Heart right ventricle (tissue), 16 donors: Measurements from ENCODE around the gene AUTS2. TPM values are rescaled to one million over a fixed set of nuclear protein-coding genes. Genes with fewer than 3 reads are reported as not detected.

Source experiments
- ATAC-seq, 8 donors: fragments of 200-7000 bp; cut with Tn5 transposase; one replicate each; pipeline ENCODE4 v1.9.1; 2020; ENCODE audit warnings: mild to moderate bottlenecking in 8 of 8, moderate library complexity in 8 of 8, moderate number of reproducible peaks in 1 of 8
- DNase-seq, 2 donors: peaks; one replicate each; pipeline ENCODE4 v3.0.0-alpha.2; 2020
- H3K27ac ChIP-seq, 10 donors: fragments of 200-600 bp; sonication (generic) in 2 of 10; one replicate each; pipeline versions ENCODE4 v1.5.0 to v1.8.0; 2020 to 2022; ENCODE audit warnings: mild to moderate bottlenecking in 3 of 10
- H3K27me3 ChIP-seq, 7 donors: fragments of 200-600 bp; one replicate each; pipeline ENCODE4 v1.8.0; 2021 to 2022; ENCODE audit warnings: mild to moderate bottlenecking in 2 of 7
- H3K36me3 ChIP-seq, 9 donors: fragments of 200-600 bp; sonication (generic) in 1 of 9; one replicate each; pipeline versions ENCODE4 v1.5.0 to v1.8.0; 2020 to 2022; ENCODE audit warnings: mild to moderate bottlenecking in 2 of 9
- H3K4me1 ChIP-seq, 9 donors: fragments of 200-600 bp; sonication (generic) in 1 of 9; one replicate each; pipeline versions ENCODE4 v1.5.0 to v1.8.0; 2020 to 2022; ENCODE audit warnings: mild to moderate bottlenecking in 4 of 9
- H3K4me3 ChIP-seq, 10 donors: fragments of 200-600 bp; sonication (generic) in 2 of 10; one replicate each; pipeline versions ENCODE4 v1.5.0 to v1.8.0; 2020 to 2022; ENCODE audit warnings: mild to moderate bottlenecking in 7 of 10, moderate library complexity in 2 of 10
- H3K9me3 ChIP-seq, 11 donors: fragments of 200-600 bp in 10 of 11; sonication (generic) in 2 of 11; one replicate each; pipeline versions ENCODE4 v1.5.0 to v1.8.0; 2013 to 2022; ENCODE audit warnings: mild to moderate bottlenecking in 2 of 11, control low read depth in 1 of 11, moderate library complexity in 1 of 11
- CTCF ChIP-seq, 9 donors: fragments of 200-600 bp; sonication (generic) in 2 of 9; IDR thresholded peaks; one replicate each; pipeline versions ENCODE4 v1.5.0 to v1.8.0; 2021 to 2022; ENCODE audit warnings: antibody characterized with exemption in 9 of 9, mild to moderate bottlenecking in 5 of 9, moderate library complexity in 1 of 9
- WGBS, 2 donors: extraction: QIAGEN DNeasy Blood & Tissue Kit; methylation state at CpG; one replicate each; pipeline ENCODE4 v1.1.7; 2013; ENCODE audit warnings: inconsistent platforms in 1 of 2; 5-methylcytosine and 5-hydroxymethylcytosine counted together
- intact Hi-C, 10 donors: fragments of 100-400 bp; cut with DNase I; formaldehyde crosslinking; loops; one replicate each; pipeline versions ENCODE4 v1.11.1 to v1.14.2; 2022
- polyA plus RNA-seq, 2 donors: library from polyadenylated mRNA; stranded (reverse); fragments of 200-250 nt; gene quantifications; one replicate each; pipeline ENCODE4 v1.2.3, GENCODE V29; 2013
- total RNA-seq, 10 donors: library from RNA; stranded (reverse); fragmentation: NEBNext Ultra II Directional in 3 of 10; extraction: Animal tissue kit (Norgen Biotek cat#: 25700) in 3 of 10; gene quantifications; one replicate each; pipeline versions ENCODE4 v1.2.1 to v1.2.4, GENCODE V29; 2021 to 2023
- donor health status: Arrhythmogenic right ventricular cardiomyopathy.
- donor health status: ischemic (EF 13 %, LVEDD 7.1; RV severe dilation, severe dysfunction).
- donor health status: healthy with polysubstance abuse.
- donor health status: DM: no; HTN: yes; CAD: no.
- donor health status: DM: no; HTN: no; CAD: no.
- donor health status: ischemic (EF 25% LVEDD 6.9; RV normal size, moderate dysfunction).
- donor health status: ischemic (EF 25% LVEDD 5.7; RV mildly dilated, moderate dysfunction).
- donor health status: healthy.
- donor health status: DM: yes; HTN: yes; CAD: no.
- donor health status: Ischemic cardiomyopathy.
- donor health status: ischemic (EF 35%, LVEDD 5.7; RV mildly dilated, moderate dysfunction).
- donor health status: nonischemic (EF 11% LVEDD 7.7; RV severe dilation, severe dysfunction).
- donor health status: DM: yes; HTN: yes; CAD: no.
- donor health status: PGD.
- donor health status: ischemic (EF 29% LVEDD 5.4; RV normal size, mild dysfunction).
- donor health status: nonischemic (EF 23%, LVEDD 6.1; RV moderate dilation, normal function).

The AUTS2 gene
- total and polyA plus RNA-seq, 12 donors = 1.6 to 11.2 (median 7.3) TPM

- Histone ChIP-seq H3K27ac (peak overlapping the region in 1 of 10 donors; percentile 20), H3K9me3 (no peaks in the 10 kb centered on the region), H3K4me1 (peaks cover 0 to 21% (median 12%) of the 10 kb centered on the region in 9 donors), H3K4me3 (no peak overlapping the region), H3K27me3 (no peaks in the 10 kb centered on the region), H3K36me3 (no peaks in the 10 kb centered on the region)
- 80 to 88% methylated on average over 7 of the region's 7 CpGs for WGBS, 2 donors
- peak in 4 of 8 donors; percentile 11 to 47 (median 28) for ATAC-seq
- DNase-seq = no peak
- intact Hi-C loops = no loop called here
- no peak for TF ChIP-seq CTCF (IDR thresholded peaks at IDR 0.05)
Measured at GRCh38 chr7:69871213-69871885, 273.1 kb downstream of the AUTS2 start.

DNA sequence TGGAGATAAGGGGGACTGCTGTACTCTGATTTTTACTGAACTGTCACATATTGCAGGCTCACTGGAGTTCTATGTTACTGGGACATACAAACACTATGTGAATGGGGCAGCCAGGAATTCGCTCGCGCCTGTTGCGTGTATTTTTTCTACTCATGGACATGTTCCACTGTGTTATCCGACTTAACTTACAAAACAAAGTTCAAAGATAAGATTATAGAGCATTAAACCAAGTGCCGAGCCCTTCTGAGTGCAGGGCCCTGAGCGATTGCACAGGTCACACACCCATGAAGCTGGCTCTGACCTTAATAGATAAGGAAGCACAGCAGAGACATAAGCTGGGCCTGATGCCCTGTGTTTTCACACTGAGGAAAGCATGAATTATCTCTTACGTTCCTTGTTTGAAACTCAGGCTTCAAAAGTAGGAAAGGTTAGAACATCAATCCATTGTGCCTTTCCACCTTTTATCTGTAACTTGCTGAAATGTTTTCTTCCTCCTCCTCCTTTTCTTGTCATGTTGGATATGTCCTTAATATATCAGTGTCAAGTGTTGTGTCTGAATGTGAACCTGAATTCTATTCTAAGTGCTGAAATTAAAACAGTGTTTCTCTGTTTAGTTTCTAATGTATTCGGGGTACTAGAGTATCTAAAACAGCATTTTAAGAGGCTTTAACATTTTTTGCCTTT, 273.8 kb downstream of the AUTS2 start:
- ATAC-seq = peak; percentile 43 to 93 (median 72)
- H3K36me3 ChIP-seq = no peaks in the 10 kb centered on the region
- peak overlapping the region in 1 of 10 donors; percentile 20 for H3K27ac ChIP-seq
- intact Hi-C loops = no loop called here
- no peak for TF ChIP-seq CTCF (IDR thresholded peaks at IDR 0.05)
- H3K4me1 ChIP-seq = peaks cover 0 to 21% (median 12%) of the 10 kb centered on the region in 9 donors
- 26 to 35% methylated on average over 9 of the region's 9 CpGs for WGBS, 2 donors
- no peak overlapping the region for H3K4me3 ChIP-seq
- no peaks in the 10 kb centered on the region for H3K9me3 ChIP-seq
- H3K27me3 ChIP-seq = no peaks in the 10 kb centered on the region
- DNase-seq = peak in 1 of 2 donors; percentile 15

DNA sequence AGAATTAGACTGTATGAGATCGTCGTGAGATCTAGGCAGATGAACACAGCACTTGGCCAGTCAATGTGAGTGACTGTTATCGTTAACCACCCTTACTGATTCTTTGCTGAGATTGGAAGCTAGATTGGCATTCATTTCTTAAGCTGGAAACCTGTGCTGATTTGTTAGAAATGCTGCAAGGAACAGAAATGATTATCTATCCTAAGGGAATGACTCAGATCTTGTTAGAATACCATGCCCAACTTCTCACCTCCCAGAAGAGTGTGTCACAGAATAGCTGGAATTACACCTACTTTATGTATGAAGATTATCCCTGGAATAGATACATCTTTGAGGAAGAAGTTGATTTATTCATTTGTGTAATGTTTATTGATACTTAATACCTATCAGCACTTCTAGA, 275.2 kb downstream of the AUTS2 start:
- no peak for ATAC-seq
- Histone ChIP-seq H3K4me1 (peaks cover 0 to 26% (median 12%) of the 10 kb centered on the region in 9 donors), H3K27ac (no peak overlapping the region), H3K36me3 (no peaks in the 10 kb centered on the region), H3K4me3 (no peak overlapping the region), H3K9me3 (no peaks in the 10 kb centered on the region), H3K27me3 (no peaks in the 10 kb centered on the region)
- TF ChIP-seq CTCF (IDR thresholded peaks at IDR 0.05) = no peak
- DNase-seq = no peak
- intact Hi-C loops = no loop called here
- 96 to 98% methylated on average over 3 of the region's 3 CpGs for WGBS, 2 donors

GRCh38 chr7:69878015-69878414, 279.7 kb downstream of the AUTS2 start:
- Histone ChIP-seq H3K27ac (no peak overlapping the region), H3K36me3 (no peaks in the 10 kb centered on the region), H3K4me3 (no peak overlapping the region), H3K27me3 (no peaks in the 10 kb centered on the region), H3K4me1 (peaks cover 0 to 10% (median 0%) of the 10 kb centered on the region in 9 donors), H3K9me3 (no peaks in the 10 kb centered on the region)
- DNase-seq (no peak), ATAC-seq (no peak)
- WGBS, 2 donors = 77% methylated on average over 3 of the region's 3 CpGs
- intact Hi-C loops = no loop called here
- TF ChIP-seq CTCF (IDR thresholded peaks at IDR 0.05) = no peak
